Skeletal muscle tissue (tissue), 4 donors: ENCODE measurements around the gene LAMC2. TPM values are rescaled to one million over a fixed set of nuclear protein-coding genes. Genes with fewer than 3 reads are reported as not detected.

Source experiments
- H3K27ac ChIP-seq: one replicate; pipeline ENCODE4 v1.7.0; 2013; ENCODE audit warnings: mild to moderate bottlenecking, low read depth, low read length, inconsistent platforms
- H3K27me3 ChIP-seq, 3 donors: one replicate each; pipeline ENCODE4 v1.7.0; 2013; ENCODE audit warnings: low read length in 3 of 3; ENCODE audit not compliant: control insufficient read depth in 3 of 3, insufficient read depth in 3 of 3
- H3K36me3 ChIP-seq, 3 donors: one replicate each; pipeline ENCODE4 v1.7.0; 2013; ENCODE audit warnings: low read length in 3 of 3; ENCODE audit not compliant: control insufficient read depth in 3 of 3, insufficient read depth in 3 of 3
- H3K4me1 ChIP-seq, 3 donors: one replicate each; pipeline ENCODE4 v1.7.0; 2013; ENCODE audit warnings: low read length in 3 of 3, mild to moderate bottlenecking in 3 of 3; ENCODE audit not compliant: control insufficient read depth in 3 of 3, insufficient read depth in 3 of 3
- H3K4me3 ChIP-seq, 3 donors: one replicate each; pipeline ENCODE4 v1.7.0; 2013; ENCODE audit warnings: low read length in 3 of 3
- H3K9ac ChIP-seq, 3 donors: one replicate each; pipeline ENCODE4 v1.7.0; 2013; ENCODE audit warnings: low read length in 3 of 3, mild to moderate bottlenecking in 3 of 3, moderate library complexity in 2 of 3, low read depth in 1 of 3
- H3K9me3 ChIP-seq, 3 donors: one replicate each; pipeline ENCODE4 v1.7.0; 2013; ENCODE audit warnings: low read length in 3 of 3; ENCODE audit not compliant: control insufficient read depth in 3 of 3
- total RNA-seq: library from RNA; depleted of rRNA; stranded (reverse); fragments of >200 nt; gene quantifications from one replicate; pipeline ENCODE4 v1.2.3, GENCODE V29; 2014
- donor health status: Osteomylitis.

LAMC2 gene
- total RNA-seq, 1 donor from 2014 or later = 0.52 TPM

GRCh38 chr1:183242556-183242955 is 56.5 kb downstream of the LAMC2 start:
- Histone ChIP-seq H3K4me3 (no peak overlapping the region), H3K4me1 (peaks cover 0 to 11% (median 5%) of the 10 kb centered on the region in 3 donors), H3K9me3 (no peaks in the 10 kb centered on the region), H3K27me3 (no peaks in the 10 kb centered on the region), H3K9ac (no peak overlapping the region), H3K27ac (peak overlapping the region; percentile 72), H3K36me3 (no peaks in the 10 kb centered on the region)

GRCh38 chr1:183243161-183244050 is 57.3 kb downstream of the LAMC2 start:
- H3K36me3 ChIP-seq = no peaks in the 10 kb centered on the region
- H3K27ac ChIP-seq = peak overlapping the region; percentile 72

GRCh38 chr1:183244466-183244865 is 58.4 kb downstream of the LAMC2 start:
- peaks cover 0 to 11% (median 10%) of the 10 kb centered on the region in 3 donors for H3K4me1 ChIP-seq
- H3K27me3 ChIP-seq = no peaks in the 10 kb centered on the region
- no peaks in the 10 kb centered on the region for H3K9me3 ChIP-seq
- H3K9ac ChIP-seq = no peak overlapping the region
- H3K4me3 ChIP-seq = peak overlapping the region in 1 of 3 donors; percentile 5
- no peaks in the 10 kb centered on the region for H3K36me3 ChIP-seq
- H3K27ac ChIP-seq = peak overlapping the region; percentile 72

More at GRCh38 chr1:183243161-183244050, 57.3 kb downstream of the LAMC2 start:
- Histone ChIP-seq H3K9me3 (no peaks in the 10 kb centered on the region), H3K27me3 (no peaks in the 10 kb centered on the region), H3K4me3 (no peak overlapping the region), H3K9ac (no peak overlapping the region), H3K4me1 (peaks cover 0 to 11% (median 5%) of the 10 kb centered on the region in 3 donors)

- Histone ChIP-seq H3K4me1 (peaks cover 0 to 11% (median 10%) of the 10 kb centered on the region in 3 donors), H3K4me3 (no peak overlapping the region), H3K27ac (no peak overlapping the region), H3K36me3 (no peaks in the 10 kb centered on the region), H3K9me3 (no peaks in the 10 kb centered on the region), H3K9ac (no peak overlapping the region), H3K27me3 (no peaks in the 10 kb centered on the region)
Measured at GRCh38 chr1:183245357-183245756, 59.3 kb downstream of the LAMC2 start.

- Histone ChIP-seq H3K36me3 (no peaks in the 10 kb centered on the region), H3K27ac (no peak overlapping the region), H3K9ac (no peak overlapping the region), H3K9me3 (no peaks in the 10 kb centered on the region), H3K4me3 (no peak overlapping the region), H3K27me3 (no peaks in the 10 kb centered on the region), H3K4me1 (peaks cover 0 to 11% (median 10%) of the 10 kb centered on the region in 3 donors)
Measured at GRCh38 chr1:183246436-183246835, 60.4 kb downstream of the LAMC2 start.

GRCh38 chr1:183247066-183247465 is 61.0 kb downstream of the LAMC2 start:
- Histone ChIP-seq H3K4me1 (peaks cover 0 to 11% (median 10%) of the 10 kb centered on the region in 3 donors), H3K4me3 (no peak overlapping the region), H3K27me3 (no peaks in the 10 kb centered on the region), H3K36me3 (no peaks in the 10 kb centered on the region), H3K9me3 (no peaks in the 10 kb centered on the region), H3K9ac (no peak overlapping the region), H3K27ac (no peak overlapping the region)

GRCh38 chr1:183247484-183247883 is 61.4 kb downstream of the LAMC2 start:
- Histone ChIP-seq H3K9me3 (no peaks in the 10 kb centered on the region), H3K36me3 (no peaks in the 10 kb centered on the region), H3K27ac (no peak overlapping the region), H3K4me3 (no peak overlapping the region), H3K4me1 (peaks cover 0 to 11% (median 10%) of the 10 kb centered on the region in 3 donors), H3K9ac (no peak overlapping the region), H3K27me3 (no peaks in the 10 kb centered on the region)

- Histone ChIP-seq H3K9me3 (no peaks in the 10 kb centered on the region), H3K4me1 (peaks cover 0 to 11% (median 10%) of the 10 kb centered on the region in 3 donors), H3K27me3 (no peaks in the 10 kb centered on the region), H3K9ac (no peak overlapping the region), H3K27ac (no peak overlapping the region), H3K4me3 (no peak overlapping the region), H3K36me3 (no peaks in the 10 kb centered on the region)
Measured at GRCh38 chr1:183247931-183248330, 61.9 kb downstream of the LAMC2 start.

GRCh38 chr1:183248989-183249691 is 63.1 kb downstream of the LAMC2 start:
- Histone ChIP-seq H3K27ac (no peak overlapping the region), H3K4me3 (no peak overlapping the region), H3K36me3 (no peaks in the 10 kb centered on the region), H3K9me3 (no peaks in the 10 kb centered on the region), H3K9ac (no peak overlapping the region), H3K27me3 (no peaks in the 10 kb centered on the region), H3K4me1 (peaks cover 0 to 7% (median 5%) of the 10 kb centered on the region in 3 donors)

GRCh38 chr1:183249941-183250452 is 63.9 kb downstream of the LAMC2 start:
- H3K9me3 ChIP-seq = no peaks in the 10 kb centered on the region

More at GRCh38 chr1:183249941-183250452, 63.9 kb downstream of the LAMC2 start:
- no peak overlapping the region for H3K9ac ChIP-seq
- no peak overlapping the region for H3K27ac ChIP-seq
- H3K4me3 ChIP-seq = no peak overlapping the region
- peaks cover 0 to 5% (median 2%) of the 10 kb centered on the region in 3 donors for H3K4me1 ChIP-seq
- H3K27me3 ChIP-seq = no peaks in the 10 kb centered on the region
- H3K36me3 ChIP-seq = no peaks in the 10 kb centered on the region
